ENCODE data around the gene ACTN3. TPM values are rescaled to one million over a fixed set of nuclear protein-coding genes. Genes with fewer than 3 reads are reported as not detected.
"Not testable (repeated sequence)": the region's sequence is repeated elsewhere in the genome, so short reads cannot be mapped to it uniquely, and the experiment has no call there.

The ACTN3 gene
- total RNA-seq, 1 donor from 2014 or later: 13.5 TPM

GRCh38 chr11:66566221-66566620, 19.5 kb downstream of the ACTN3 start:
- no peak for DNase-seq

DNA sequence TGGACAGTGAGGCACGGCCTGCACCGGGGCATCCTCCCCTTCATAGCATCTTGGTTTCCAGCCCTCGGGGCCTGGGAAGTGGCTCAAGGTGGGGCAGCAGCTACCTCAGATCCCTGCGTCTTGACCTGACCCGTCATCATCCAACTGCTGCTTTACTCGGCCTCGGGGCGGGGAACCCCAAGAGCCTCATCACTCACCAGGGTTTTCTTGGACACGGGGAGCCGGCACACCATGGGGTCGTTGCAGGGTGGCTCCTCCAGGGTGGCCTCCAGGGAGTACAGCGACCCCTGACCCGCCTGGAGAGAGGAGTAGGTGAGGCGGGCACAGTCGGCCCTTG, 21.1 kb downstream of the ACTN3 start:
- DNase-seq: no peak

DNA sequence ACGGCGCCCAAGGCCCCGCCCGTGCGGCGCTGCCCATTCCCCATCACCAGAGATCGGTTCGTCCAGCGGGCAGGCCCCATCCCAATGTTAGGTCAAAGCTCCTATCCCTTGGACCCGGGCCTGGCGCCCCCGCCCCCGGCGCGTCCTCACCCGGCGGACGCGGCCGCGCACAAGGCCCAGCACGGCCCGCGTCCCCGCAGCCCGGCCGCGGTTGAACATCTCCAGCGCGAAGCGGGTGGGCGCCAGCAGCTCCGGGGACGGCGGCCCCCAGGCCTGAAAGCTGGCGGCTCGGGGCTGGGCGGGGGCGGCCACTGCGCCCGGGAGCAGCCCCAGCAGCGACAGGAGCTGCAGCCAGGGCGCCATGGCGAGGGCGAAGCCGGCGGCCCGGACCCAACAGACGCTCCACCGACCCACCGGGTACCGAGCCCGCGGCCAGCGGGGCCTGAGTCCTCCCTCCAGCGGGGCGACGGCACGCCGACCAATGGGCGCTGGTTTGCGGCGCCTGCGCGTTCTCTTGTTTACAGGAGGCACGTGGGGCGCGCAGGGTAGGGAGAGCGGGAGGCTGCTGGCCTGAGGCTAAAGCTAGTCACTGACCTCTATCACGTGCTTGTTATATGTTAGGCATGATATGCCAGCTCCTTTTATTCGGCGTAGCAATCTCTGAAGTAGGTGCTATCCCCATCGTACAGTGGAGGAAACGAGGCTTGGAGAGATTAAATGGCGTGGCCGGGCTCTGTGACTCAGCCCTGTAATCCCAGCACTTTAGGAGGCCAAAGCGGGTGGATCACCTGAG, 21.6 kb downstream of the ACTN3 start, which contains the start of gene CTSF:
CTSF (minus strand) TSS at position 483 of the 793 bp plus-strand sequence; CDS start at position 363, 120 bp downstream.
- peak; percentile 11 for DNase-seq

DNA sequence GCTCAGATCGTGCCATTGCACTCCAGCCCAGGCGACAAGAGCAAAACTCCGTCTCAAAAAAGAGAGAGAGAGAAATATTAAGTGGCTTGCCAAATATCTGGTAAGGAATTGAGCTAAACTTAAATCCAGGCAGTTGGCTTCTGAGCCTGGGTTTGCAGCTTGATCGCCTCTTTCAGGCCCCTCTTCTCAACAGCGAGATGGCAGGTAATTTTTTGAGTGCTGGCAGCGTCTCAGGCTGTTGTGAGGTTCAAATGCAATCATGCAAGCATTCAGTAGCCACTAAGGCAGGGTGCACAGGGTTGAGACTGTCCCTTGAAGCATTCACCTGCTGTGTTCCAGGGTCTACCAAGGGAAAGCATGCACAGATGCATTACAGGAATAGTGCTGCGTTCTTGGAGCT, 22.4 kb downstream of the ACTN3 start:
- DNase-seq: no peak

DNA sequence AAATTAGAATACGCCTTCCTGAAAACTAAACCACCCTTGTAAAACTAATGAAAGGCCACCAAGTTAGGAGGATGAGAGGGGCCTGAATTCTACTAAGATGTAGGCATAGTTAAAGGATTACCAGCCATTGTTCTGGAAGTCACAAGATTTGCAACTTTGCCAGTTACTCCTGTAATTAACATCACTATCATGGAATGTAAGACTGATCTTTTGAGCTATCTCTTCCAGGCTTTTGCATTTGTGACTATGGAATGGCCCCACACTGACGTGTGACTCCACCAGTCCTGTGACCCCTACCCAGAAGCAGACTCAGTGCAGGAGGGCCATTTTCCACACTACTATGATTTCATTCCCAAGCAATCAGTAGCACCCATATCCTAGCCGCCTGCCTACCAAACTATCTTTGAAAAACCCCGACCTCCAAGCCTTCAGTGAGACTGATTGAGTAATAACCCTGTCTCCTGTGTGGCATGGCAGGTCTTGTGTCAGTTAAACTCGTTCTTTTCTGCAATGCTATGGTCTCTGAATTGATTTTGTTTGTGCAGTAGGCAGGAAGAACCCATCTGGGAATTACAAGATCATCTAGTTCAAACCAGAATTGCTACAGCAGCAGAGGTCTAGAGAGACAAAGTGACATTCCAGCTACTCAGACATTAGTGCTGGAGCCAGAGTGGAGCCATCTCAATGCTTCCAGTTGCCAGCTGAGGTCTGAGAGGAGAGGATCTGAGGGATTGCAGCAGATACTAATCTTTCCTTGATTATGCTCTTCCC, 23.6 kb downstream of the ACTN3 start:
- DNase-seq: no peak

DNA sequence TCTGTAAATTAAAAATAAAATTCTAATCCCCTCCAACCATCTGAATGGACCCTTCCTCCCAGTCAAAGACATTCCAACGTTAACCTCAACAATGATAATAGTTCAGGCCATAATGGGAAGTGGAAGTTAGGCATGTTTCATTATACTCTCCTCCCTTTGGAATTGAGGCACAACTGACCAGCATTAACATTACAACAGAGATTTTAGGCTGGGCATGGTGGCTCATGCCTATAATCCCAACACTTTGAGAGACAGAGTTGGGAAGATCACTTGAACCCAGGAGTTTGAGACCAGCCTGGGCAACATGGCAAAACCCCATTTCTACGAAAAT, 24.1 kb downstream of the ACTN3 start:
- DNase-seq: no peak

DNA sequence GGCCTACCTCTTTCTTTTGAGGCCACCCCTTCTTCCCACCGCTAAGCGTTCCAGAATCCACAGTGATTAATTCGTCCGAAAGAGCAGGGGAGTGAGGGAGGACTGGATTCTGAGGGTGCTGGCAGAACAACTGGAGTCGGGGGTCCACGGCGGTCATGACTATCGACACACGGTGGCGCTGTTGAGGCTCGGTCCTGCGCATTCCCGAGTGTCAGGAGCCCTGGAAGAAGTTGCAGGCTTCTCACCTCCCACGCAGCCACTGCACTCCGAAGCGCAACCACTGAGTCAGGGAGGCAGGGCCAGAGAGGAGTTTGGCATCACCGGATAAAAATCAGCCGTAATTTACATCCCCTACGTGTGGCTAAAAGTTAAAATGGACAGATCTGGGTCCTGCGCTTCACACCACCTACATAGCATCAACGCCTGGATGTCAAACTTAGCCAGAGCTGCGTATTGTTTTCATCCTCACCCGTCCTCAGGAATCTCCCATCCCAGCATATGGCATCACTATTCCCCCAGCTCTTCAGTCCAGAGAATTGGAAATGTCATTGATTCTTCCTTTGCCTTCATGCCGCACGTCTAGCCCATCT, 32.4 kb downstream of the ACTN3 start:
- peak; percentile 25 for DNase-seq

- no peak for DNase-seq
Measured at GRCh38 chr11:66580803-66581202, 34.1 kb downstream of the ACTN3 start.

GRCh38 chr11:66581261-66581660, 34.6 kb downstream of the ACTN3 start:
- no peak for DNase-seq

DNA sequence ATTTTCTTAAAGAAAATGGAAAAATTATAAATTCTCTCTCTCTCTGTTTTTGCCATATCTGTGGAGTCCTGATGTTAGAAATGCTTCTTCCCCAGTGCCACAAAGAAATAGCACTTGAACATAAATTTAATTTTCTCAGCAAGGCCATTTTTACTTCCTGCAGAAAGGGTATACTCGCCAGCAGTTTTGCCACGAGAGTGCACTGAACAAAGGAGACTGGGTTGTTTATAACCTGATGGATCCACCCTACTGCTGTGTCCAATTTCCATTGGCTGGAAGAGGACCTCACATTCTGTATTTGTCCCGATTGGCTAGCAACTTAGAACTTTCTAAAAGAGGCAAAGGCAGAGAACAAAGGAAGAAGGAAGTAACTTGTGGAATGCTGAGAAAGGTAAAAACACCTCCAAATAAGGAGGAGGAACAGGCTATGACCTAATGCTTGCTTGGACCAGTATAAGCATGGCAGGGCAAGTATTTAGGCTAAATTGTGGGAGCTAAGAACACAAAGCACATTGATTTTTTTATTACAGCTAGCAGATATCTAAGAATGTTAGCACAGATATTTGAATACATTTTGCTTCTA, 36.0 kb downstream of the ACTN3 start:
- not testable (repeated sequence) for DNase-seq

DNA sequence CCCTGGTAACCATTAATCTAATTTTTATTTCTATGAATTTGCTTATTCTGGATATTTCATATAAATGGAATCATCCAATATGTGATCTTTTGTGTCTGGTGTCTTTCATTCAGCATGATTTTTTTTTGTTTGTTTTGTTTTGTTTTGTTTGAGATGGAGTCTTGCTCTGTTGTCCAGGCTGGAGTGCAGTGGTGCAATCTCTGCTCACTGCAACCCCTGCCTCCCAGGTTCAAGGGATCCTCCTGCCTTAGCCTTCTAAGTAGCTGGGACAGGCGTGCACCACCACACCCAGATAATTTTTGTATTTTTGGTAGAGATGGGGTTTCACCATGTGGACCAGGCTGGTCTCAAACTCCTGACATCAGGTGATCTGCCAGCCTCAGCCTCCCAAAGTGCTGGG, 38.7 kb downstream of the ACTN3 start:
- DNase-seq: not testable (repeated sequence)

GRCh38 chr11:66586136-66586535, 39.4 kb downstream of the ACTN3 start:
- DNase-seq: no peak

DNA sequence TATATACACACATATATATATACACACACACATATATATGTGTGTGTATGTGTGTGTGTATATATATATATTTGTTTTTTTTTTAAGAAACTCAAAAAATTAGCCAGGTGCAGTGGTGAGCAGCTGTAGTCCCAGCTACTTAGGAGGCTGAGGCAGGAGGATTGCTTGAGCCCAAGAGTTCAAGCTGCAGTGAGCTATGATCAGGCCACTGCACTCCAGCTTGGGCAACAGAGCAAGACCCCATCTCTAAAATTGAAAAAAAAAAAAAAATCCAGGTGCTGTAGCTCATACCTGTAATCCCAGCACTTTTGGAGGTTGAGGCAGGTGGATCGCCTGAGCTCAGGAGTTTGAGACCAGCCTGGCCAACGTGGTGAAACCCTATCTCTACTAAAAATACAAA, 42.6 kb downstream of the ACTN3 start:
- DNase-seq: not testable (repeated sequence)

- no peak for DNase-seq
Measured at GRCh38 chr11:66589996-66590675, 43.4 kb downstream of the ACTN3 start.

DNA sequence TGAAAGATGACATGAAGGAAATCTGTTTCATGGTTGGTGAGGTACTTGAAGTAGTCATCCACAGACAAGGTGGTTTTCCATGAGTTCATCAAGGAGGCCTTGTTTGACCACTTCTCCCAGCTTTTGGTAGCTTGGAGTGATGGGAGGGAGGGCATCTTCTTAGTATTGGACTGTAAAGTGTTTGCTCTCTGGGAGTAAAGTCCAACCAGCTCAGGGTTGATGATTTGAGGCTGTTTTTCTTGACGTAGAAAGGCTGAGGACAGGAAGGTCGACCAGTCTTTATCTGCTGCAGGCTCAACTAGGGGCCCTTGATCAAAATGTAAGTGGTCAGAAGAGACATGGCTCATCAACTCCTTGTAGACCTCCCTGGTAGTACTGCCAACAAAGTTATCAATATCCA, 44.5 kb downstream of the ACTN3 start:
- DNase-seq: no peak

GRCh38 chr11:66592457-66593302, 46.0 kb downstream of the ACTN3 start, which contains the start of the genes CCDC87 and CCS:
Gene CCDC87, minus strand, starts transcription at chr11:66593063. Its CDS starts 48 bp downstream, at chr11:66593015.
Gene CCS, plus strand, starts transcription at chr11:66593185. Its CDS starts 77 bp downstream, at chr11:66593262.
- DNase-seq: peak; percentile 91

GRCh38 chr11:66593303-66593635, 46.6 kb downstream of the ACTN3 start:
- DNase-seq: no peak

GRCh38 chr11:66593650-66594049, 46.9 kb downstream of the ACTN3 start:
- no peak for DNase-seq

DNA sequence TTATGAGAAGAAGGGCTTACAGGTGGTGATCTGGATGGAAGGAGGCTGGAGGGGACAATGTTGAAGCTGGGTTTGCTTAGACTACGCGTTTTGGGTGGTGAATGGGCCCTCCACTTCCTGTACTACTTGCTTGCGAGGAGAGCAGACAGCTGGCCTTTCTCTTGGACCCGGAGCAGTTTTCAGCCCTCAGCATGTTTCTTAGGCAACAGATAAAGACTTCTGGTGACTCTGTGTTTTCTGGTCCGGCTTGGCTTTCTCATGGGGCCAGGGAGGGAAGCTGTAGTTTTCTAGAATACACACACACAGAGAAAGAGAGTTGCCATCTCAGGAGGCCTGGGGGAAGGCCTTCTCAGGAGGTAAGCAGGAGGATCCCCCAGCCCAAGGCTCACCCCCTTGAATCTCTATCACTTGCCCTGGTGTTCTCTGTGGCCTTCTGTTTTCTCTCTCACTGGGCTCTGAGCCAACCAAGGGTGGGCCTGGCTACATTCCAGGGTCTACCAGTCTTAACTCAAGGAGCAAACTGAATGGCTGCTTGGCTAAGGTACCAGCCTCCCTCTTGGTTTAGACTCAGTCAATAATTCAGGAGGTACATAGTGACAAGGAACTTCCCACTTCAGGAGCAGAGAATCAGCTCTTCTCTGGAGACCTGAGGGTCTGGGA, 48.7 kb downstream of the ACTN3 start:
- no peak for DNase-seq

DNA sequence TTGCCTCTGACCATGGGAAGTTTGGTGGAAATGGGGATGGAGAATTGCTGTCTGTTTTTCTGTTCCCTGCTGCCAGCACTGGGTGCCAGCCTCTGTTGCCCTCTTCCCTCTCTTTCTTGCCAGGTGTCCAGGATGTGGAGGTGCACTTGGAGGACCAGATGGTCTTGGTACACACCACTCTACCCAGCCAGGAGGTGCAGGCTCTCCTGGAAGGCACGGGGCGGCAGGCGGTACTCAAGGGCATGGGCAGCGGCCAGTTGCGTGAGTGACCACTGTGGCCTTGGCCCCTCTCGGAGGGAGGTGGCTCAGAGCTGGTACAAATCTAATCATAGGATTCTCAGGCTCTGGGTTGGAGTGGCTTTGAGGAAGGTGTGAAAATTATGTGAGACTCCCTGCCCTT, 52.3 kb downstream of the ACTN3 start:
- DNase-seq: no peak

DNA sequence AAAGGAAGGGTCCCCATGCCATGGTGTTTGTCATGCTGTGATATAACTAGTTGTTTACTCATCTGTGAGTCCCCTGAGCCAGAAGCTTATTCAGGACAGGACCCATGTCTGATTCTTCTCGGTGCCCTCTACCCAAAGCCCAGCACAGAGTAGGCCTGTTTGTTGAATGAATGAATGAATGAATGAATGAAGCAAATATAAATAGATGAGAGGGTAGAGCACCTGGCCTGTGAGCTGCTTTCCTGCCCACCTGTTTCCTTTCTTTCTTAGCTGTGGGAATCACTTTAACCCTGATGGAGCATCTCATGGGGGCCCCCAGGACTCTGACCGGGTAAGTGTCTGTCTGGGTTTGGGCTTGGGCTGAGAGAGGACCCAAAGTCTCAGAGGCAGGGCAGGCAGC, 53.5 kb downstream of the ACTN3 start:
- no peak for DNase-seq
